GM21723 (cell line): Measurements from ENCODE around the gene KCNQ4.
A peak's percentile ranks its signal among the peaks of the same experiment; 100 is the strongest.

Source experiments
- ATAC-seq: cut with Tn5 transposase; IDR thresholded peaks from one replicate; pipeline ENCODE4 v1.9.1; 2021; ENCODE audit warnings: mild to moderate bottlenecking, moderate library complexity; ENCODE audit not compliant: unreplicated experiment

The KCNQ4 gene

DNA sequence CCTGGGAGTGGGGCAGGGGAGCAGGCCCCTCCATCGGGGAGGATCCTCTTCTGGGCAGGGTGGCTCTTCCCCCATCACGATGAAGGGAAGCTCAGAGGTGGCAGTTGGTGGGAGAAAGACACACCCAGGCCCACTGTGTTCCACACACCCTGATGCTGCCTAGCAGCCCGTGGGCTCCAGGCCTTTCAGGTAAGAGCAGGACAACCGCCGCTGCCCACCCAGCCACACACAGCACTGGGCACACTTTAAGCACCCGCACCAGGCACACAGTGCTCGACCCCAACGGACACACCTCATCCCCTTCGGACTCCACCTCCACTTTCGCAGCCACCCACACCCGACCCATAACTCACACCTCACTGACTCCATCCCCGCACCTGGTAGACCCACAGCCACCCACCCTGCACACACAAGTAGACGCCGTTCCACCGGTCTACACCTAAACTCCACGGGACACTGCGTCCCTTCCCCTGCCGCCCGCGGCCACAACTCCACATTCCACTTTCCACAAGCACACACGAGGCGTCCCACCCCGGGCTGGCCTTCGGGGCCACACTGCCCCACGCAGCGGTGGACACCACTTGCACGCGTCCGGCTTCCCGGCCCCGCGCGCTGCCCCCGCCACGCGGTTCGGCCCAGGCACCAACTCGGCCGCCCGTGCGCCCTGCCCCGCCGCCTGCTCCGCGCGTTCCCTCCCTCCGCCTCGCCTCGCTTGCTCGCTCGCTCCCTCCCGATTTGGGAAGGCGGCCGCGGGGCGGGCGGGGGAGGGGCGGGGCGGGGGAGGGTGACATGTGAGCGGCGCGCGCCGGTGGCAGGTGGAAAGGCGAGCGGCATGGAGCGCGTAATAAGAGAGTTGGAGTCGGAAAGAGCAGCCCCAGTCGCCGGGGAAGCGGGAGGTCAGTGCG lies at the start of gene KCNQ4:
KCNQ4 (plus strand) TSS at position 787 of the 905 bp plus-strand sequence. CDS start 307 bp downstream, outside the sequence.
- no peak for ATAC-seq

DNA sequence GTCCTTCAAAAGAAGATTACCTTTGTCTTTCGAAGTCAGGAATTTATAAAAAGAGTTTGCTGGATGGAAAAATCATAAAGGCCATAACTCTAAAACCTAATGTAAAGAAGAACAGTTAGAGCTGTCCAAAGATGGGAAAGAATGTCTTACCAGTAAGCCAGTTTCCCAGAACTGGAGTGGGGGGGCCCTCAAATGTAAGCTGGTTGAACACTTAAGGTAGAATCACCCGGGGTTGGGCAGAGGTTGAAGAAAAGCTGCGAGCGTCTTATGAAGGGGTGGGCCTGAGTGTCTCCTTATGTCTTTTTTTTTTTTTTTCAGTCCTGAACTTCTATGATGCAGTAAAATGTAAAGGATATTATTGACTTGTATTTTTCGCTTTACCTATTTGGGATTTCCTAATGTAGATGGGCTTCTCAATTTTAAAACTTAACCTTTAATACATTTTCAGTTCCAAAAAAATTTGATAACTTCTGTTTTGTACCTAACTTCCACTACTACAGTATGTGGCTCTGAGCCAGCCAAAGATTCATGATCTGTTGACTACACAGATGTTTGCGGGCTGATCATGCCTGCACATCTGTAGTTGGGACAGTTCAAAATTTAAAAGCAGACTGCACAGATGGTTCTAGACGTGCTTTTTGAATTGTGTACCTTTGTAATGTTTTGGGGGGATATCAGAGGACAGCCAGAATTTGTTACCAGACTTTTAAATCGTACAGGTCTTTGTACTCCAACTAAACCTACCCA lies 48.5 kb upstream of the KCNQ4 start:
- no peak for ATAC-seq

DNA sequence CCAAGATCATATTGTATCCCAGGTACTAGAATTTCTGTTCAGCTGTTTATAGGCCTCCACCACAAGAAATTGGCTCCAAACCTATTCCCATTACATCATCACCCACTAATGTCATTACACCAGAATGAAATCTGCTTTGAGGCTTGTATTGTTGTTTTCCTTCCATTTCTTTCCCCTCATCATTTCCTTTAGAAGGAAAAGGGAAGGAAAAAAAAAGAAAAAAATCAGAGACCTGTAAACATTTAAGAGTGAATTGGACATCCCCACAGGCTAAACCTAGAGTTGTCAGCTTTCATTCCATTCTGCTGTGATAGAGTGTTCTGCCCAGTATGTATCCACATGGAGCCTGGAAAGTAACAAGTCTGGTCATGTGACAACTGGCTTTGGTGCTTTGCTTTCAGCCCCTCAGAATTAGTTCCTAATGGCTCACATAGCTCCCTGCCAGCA lies 47.5 kb upstream of the KCNQ4 start:
- no peak for ATAC-seq

DNA sequence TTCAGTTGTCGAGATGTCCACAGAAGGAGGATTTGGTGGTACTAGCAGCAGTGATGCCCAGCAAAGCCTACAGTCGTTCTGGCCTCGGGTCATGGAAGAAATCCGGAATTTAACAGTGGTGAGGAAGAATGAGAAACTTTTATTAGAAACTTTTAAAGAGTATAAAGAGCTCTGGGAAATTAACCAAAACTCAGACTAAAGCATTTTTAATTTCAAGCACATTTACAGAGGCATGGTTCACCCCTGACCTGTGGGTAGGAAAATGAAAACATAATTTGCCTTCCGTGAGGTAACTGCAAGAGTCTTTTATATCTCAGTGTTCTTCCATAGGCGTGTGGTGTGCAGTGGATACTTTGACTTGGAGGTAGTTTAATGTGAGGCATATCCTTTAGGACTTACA lies 44.8 kb upstream of the KCNQ4 start:
- no peak for ATAC-seq

- ATAC-seq, result no peak
These were observed 44.1 kb upstream of the KCNQ4 start for GRCh38 chr1:40739455-40740008.

- ATAC-seq, result no peak
These were observed 43.3 kb upstream of the KCNQ4 start for GRCh38 chr1:40740039-40740996.

GRCh38 chr1:40740997-40741736 lies 42.4 kb upstream of the KCNQ4 start:
- ATAC-seq, result no peak

DNA sequence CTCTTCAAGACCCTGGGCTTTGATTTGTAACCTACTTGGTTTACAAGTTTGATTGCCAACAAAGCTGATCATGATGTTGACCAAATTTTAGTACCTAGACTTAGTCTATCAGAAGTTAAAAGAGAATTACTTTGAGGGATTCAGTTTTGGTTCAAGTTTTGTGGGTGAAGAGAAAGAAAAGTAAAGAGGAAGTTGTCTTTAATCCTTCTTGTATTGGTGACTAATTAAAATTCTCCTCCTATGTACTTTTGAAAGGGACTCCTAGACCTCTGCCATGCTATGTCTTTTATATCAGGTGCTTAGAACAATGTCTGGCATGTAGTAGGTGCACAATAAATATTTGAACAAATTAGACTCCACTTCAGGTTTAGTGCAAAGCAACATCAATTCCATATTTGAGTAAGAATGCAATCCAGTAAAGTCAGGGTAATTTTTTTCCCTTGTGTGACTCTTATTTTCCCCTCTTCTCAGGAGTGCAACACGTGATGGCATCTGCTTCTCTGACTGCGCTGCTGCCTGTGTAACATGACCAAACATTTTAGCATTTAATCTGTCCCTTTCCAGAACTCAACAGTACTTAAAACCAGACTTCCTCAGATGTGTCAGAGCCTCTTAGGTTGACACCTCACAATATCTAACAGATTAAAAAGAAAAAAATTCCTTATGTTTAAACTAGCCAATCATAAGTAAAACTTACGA lies 41.1 kb upstream of the KCNQ4 start:
- no peak for ATAC-seq

- ATAC-seq, result no peak
These were observed 40.1 kb upstream of the KCNQ4 start for GRCh38 chr1:40743452-40743851.

DNA sequence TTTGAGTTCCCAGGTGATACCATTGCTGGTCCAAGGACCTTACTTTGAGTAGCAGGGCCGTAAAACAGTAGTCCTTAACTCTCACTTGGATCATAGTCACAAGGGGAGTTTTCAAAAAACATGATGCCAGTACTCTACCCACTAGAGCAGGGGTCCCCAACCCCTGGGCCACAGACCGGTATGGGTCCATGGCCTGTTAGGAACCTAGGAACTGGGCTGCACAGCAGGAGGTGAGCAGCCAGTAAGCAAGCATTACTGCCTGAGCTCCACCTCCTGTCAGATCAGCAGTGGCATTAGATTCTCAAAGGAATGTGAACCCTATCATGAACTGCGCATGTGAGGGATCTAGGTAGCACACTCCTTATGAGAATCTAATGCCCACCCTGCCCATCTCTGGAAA lies 39.7 kb upstream of the KCNQ4 start:
- no peak for ATAC-seq

- no peak for ATAC-seq
These were observed 38.4 kb upstream of the KCNQ4 start for GRCh38 chr1:40745176-40745575.

GRCh38 chr1:40746344-40747090 lies 37.1 kb upstream of the KCNQ4 start:
- ATAC-seq, result no peak

DNA sequence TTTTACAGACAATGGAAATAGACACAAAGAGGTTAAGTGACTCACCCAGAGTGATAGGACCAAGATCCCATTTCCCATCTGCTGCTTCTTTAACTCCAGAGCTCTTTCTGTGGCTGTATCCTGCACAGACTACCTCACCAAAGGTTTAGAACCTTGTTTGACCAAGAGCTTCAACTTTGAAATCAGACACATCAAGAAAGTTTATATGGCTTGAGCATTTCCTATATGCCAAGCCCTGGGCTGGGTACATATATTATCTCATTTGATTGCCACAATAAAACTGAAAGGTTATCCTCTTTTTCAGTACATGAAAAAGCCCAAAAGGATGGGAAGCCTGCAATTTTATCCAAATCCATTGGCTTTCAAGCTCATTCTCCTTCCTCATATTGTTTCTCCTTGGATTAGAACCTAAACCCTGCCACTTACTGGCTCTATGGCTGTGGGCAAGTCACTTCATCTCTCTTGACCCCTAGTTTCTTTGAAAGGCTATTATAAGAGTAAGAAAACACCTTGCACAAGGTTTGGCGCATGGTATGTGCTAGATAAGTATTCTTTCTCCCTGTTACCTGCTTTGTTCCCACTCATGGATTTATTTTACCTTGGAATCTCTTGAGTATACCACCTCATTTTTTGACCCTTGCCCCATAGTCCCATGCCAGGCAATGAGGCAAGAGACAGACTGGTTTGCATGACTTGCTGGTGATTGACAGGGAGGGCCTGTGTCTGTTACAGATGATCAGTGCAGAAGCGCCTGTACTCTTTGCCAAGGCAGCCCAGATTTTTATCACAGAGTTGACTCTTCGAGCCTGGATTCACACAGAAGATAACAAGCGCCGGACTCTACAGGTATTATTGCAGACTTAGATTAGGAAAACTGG lies 34.5 kb upstream of the KCNQ4 start:
- ATAC-seq, result no peak

DNA sequence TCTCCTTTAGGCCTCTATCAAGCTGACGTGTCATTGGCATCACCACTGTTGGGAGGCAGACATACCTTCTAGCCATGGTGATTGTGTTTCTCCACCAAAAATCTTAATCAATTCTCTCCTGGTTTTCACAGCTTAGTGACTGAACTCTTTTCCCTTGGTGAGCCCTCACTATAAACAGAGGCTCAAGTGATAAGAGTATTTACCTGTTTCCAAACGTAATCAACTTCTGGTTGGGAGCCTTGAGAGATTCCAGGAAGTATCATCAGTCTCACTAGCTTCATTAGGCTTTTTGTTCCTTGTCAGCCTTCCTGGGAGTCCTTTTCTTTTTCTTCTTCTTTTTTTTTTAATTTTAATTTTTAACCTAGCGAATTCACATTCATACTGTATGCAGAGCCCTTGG lies 33.8 kb upstream of the KCNQ4 start:
- no peak for ATAC-seq

DNA sequence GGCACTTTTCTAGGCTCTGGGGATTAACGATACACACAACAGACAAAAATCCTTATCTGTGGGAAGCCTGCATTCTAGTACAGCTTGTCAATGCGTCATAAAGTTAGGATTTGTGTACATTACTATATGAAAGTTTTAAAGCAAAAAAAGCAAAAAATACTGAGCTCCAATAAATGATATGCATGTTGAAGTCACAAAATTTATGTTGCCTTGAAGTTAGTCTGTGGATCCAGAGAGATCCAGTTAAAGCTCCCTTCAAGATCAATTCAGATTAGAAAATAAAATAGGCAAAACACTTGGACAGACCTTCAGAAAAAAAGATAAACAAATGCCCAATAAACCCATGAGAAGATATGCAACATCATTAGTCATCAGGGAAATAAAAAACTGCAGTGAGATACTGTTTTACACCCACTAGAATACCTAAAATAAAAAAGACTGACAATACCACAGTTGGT lies 33.1 kb upstream of the KCNQ4 start:
- ATAC-seq, result no peak

DNA sequence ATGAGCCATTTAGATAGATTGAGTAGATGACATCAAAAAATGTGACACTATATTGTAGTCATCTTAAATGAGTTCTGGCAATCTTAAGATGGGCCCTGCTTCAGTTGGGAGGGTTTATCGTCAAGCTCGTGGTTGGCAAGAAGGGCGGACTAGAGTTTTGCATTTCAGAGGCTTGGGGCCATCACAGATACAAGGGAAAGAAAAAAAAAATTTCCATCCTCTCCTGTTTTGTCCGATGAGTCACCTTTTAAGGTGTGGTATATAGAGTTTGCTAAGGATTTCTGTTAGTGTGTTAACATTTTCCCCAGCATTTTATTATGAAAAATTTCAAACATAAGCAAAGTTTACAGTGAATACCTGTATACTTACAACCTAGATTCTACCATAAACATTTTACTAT lies 31.8 kb upstream of the KCNQ4 start:
- no peak for ATAC-seq

- peak; percentile 50 for ATAC-seq
These were observed 30.3 kb upstream of the KCNQ4 start for GRCh38 chr1:40753142-40753882.
